Camera-type eye (tissue), 1 donor: ENCODE data around the gene STXBP5L. TPM values are rescaled to one million over a fixed set of nuclear protein-coding genes. Genes with fewer than 3 reads are reported as not detected.

Source experiments
- total RNA-seq: library from RNA; depleted of rRNA; stranded (reverse); fragments of >200 nt; gene quantifications from one replicate; pipeline ENCODE4 v1.2.3, GENCODE V29; 2014

Gene STXBP5L
- 22.0 TPM for total RNA-seq

DNA sequence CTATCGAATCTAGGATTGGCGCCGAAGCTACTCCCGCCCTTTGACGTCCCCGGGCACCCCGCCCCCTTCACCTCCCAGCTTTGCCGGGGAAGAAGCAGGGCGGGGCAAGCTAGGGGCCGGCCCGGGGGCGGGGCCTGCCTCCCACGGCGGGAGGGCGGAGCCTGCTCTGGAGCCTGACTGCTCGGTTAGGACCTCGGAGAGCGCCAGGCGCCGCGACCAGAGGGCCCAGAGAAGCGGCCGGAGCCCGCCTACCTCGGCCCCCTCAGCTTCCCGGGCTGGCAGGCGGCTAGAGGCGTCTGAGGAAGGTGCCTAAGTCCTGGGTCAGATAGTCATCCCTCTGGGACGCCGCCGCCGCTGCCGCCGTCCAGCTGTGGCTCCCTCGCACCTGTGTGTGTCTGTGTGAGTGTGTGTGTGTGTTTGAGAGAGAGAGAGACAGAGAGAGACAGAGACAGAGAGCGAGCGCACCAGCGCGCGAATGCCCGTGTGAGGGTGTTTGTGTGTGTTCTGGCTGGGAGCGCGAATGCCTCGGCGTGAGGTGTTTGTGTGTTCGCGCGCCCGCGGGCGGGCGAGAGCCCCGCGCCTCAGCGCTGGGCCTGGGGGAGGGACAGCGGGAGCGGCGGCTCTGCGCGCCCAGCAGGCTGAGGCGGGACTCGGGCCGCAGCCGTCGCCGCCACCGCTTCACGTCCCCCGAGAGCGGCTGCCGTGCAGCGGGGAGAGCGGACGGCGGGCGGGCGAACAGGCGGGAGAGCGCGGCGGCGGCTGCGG is at the start of gene STXBP5L:
STXBP5L (plus strand) TSS at position 176 of the 765 bp plus-strand sequence. CDS start 1,374 bp downstream, outside the sequence.

Other genes with a start within 250 kb of the STXBP5L start
- 0.82 TPM for gene HGD, start 226.0 kb upstream of the STXBP5L start, total RNA-seq
- gene RABL3, start 165.7 kb upstream of the STXBP5L start, total RNA-seq = 60.0 TPM
- gene GTF2E1, start 165.5 kb upstream of the STXBP5L start, total RNA-seq = 20.3 TPM